NK-92 treated with Interleukin-12 subunit alpha and Interleukin-12 subunit beta, amount 100 ng/mL, for 24 hours (cell line): ENCODE data around the gene UNG.
A peak's percentile ranks its signal among the peaks of the same experiment; 100 is the strongest.
"Not testable (repeated sequence)": the region's sequence is repeated elsewhere in the genome, so short reads cannot be mapped to it uniquely, and the experiment has no call there.

Experiments
- DNase-seq: peaks from one replicate; lab custom pipeline; 2025; lab: John Stamatoyannopoulos, UW

Gene UNG

DNA sequence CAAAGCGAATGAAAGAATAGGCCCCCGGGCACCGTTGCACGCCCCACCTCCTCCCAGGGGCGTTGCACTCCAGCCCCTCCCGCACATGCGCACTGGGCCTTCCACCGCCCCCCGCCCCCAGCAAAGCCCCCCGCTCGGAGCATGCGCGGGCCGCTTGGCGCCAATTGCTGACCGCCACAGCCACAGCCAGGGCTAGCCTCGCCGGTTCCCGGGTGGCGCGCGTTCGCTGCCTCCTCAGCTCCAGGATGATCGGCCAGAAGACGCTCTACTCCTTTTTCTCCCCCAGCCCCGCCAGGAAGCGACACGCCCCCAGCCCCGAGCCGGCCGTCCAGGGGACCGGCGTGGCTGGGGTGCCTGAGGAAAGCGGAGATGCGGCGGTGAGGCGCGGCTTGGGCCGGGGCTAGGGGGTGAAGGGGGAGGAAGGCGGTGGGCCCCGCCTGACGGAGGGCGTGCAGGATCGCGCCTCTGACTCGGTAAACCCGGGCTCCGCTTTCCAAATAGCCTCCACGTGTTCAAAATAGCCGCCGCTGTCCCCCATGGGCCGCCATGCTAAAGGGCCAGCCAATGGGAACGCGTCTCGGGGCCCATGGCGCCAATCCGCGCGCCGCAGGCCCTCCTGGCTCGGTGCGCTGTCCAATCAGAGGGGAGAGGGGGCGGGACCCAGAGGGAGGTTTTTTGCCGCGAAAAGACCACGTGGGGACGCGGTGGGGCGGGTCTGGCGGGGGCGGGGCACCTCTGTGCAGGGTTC lies at the start of gene UNG:
TSS of gene UNG (plus strand) at position 163 of the 748 bp plus-strand sequence. CDS start at position 246, 83 bp downstream.
- DNase-seq: peak; percentile 88

DNA sequence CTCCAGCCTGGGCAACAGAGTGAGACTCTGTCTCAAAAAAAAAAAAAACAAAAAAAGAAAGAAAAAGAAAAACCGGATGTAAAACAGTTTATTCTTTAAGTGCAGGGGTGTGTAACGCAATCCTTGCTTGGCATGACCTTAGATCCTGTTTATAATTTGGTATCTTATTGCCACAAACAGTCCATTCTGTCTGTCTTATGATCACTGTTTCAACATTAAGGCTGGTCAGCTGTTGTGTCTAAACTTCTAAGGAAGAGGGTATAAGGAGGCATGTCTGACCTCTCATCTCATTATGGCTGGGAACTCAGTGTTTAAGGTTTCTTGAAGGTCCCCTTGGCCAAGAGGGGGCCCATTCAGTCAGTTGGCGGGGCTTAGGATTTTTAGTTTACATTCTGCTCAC lies 48.7 kb upstream of the UNG start:
- DNase-seq: not testable (repeated sequence)

GRCh38 chr12:109049794-109050193 lies 47.6 kb upstream of the UNG start:
- not testable (repeated sequence) for DNase-seq

GRCh38 chr12:109052097-109052413 lies 45.3 kb upstream of the UNG start:
- no peak for DNase-seq

- peak; percentile 63 for DNase-seq
Observed at GRCh38 chr12:109052414-109053323, 44.7 kb upstream of the UNG start, which contains the start of gene USP30. Gene USP30 (plus strand): TSS chr12:109052576. CDS start chr12:109052679, 103 bp downstream.

DNA sequence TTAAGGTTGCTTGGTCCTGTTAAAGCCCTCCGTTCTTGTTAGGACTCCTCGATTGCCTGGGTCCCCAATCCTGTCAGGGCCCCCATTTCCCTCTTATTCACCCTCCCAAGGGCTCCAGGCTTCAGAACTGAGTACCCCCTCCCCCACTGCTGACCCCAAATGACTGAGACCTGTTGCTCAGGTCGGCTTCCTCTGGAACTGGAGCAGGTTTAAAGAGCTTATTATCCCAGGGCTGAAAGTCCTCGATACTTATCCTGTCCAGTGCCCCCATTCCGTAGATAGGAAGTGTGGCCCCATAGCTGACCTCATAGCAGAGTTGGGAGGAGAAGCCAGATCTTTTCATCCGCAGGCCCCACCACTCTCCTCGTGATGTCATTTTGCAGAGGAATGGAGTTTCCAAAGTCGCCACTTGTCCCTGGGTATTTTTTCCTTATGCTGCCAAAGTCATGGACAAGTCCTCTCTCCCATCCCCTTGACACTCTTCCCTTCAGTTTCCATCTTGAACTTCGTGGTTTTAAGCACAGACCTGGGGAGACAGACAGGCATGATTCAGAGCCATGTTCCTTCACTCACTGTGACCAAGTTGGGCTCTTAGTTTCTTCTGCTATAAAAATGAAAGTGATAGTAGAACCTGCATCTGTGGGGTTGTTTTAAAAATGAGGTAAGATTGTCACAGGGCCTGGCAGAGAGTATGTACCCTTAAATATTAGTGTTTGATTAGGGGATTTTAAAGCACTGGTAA lies 43.8 kb upstream of the UNG start:
- no peak for DNase-seq

GRCh38 chr12:109054124-109054513 lies 43.3 kb upstream of the UNG start:
- not testable (repeated sequence) for DNase-seq

- no peak for DNase-seq
Observed at GRCh38 chr12:109054520-109054919, 42.9 kb upstream of the UNG start.

GRCh38 chr12:109056891-109057290 lies 40.5 kb upstream of the UNG start:
- DNase-seq: no peak

DNA sequence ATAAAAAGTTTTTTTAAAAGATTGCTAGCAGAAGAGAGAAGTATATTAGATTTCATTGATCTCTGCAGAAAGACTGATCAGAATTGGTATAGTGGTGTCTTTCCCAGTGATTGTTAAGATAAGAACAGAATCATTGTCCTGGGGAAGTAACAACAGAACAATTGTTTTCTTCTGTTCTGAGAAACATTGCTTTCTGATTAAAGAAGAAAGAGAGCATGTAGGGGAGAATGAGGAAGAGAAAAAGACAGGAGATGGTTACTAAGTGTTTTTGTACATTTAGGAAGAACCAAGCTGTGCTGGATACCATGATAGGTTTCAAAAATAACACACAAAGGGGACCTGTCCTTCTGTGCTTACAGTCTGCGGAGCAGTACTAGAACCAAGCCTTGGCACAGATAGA lies 40.0 kb upstream of the UNG start:
- no peak for DNase-seq

- no peak for DNase-seq
Observed at GRCh38 chr12:109058773-109059172, 38.6 kb upstream of the UNG start.

DNA sequence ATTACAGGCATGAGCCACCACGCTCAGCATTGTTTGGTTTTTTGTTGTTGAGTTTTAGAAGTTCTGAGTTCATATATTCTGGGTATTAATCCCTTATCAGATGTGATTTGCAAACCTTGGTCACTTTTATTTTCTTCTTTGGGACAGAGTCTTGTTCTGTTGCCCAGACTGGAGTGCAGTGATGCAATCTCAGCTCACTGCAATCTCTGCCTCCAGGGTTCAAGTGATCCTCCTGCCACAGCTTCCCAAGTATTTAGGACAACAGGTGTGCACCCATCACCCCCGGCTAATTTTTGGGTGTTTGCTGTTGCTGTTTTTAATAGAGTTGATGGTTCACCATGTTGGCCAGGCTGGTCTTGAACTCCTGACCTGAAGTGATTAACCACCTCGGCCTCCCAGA lies 33.3 kb upstream of the UNG start:
- DNase-seq: no peak

- DNase-seq: no peak
Observed at GRCh38 chr12:109065154-109065852, 32.1 kb upstream of the UNG start.

GRCh38 chr12:109065853-109066193 lies 31.6 kb upstream of the UNG start:
- DNase-seq: no peak

- no peak for DNase-seq
Observed at GRCh38 chr12:109069307-109070271, 27.8 kb upstream of the UNG start.

DNA sequence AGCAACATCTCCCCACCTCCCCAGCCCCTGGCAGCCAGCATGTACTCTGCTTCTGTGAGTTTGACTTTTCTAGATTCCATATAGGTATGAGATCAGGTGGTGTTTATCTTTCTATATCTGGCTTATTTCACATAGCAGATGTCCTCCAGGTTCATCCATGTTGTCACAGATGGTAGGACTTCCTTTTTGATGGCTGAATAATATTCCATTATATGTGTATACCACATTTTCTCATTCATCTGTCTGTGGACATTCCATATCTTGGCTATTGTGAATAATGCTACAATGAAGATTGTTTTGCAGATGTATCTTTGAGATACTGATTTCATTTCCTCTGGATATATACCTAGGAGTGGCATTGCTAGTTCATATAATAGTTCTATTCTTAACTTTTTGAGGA lies 22.5 kb upstream of the UNG start:
- DNase-seq: no peak

- no peak for DNase-seq
Observed at GRCh38 chr12:109082751-109083150, 14.6 kb upstream of the UNG start.

- DNase-seq: no peak
Observed at GRCh38 chr12:109084425-109084824, 13.0 kb upstream of the UNG start.

DNA sequence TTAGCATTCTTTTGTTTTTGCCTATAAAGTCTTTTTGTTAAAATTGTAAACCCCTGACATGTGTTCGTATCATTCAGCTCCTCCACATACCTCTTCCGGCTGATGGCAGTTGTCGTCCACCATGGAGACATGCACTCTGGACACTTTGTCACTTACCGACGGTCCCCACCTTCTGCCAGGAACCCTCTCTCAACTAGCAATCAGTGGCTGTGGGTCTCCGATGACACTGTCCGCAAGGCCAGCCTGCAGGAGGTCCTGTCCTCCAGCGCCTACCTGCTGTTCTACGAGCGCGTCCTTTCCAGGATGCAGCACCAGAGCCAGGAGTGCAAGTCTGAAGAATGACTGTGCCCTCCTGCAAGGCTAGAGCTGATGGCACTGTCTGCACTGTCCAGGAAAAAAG lies 11.8 kb upstream of the UNG start:
- no peak for DNase-seq

DNA sequence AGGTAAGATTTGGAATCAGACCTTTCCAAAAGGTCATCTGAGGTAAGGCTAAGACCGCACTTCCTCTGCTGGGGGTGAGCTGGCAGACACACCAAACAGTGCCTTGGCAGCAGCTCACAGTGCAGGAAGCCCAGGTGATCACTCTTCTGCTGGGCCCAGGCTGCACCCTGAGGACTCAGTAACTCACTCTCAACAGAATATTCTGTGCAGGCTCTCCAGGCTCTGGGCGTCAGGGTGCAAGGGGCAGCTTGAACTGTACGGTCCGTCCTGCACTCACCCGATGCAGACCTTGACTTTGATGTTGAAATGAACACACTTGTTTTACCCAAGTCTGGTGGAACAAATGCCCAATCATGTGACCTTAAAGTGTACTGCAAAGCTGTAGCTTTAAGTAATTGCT lies 10.1 kb upstream of the UNG start:
- no peak for DNase-seq

- DNase-seq: no peak
Observed at GRCh38 chr12:109088818-109089217, 8.6 kb upstream of the UNG start.
